Osteoblast (primary cell): ENCODE results near the gene C1QC. TPM values are rescaled to one million over a fixed set of nuclear protein-coding genes. Genes with fewer than 3 reads are reported as not detected.

Experiments
- DNase-seq: peaks from one replicate; pipeline ENCODE4 v3.0.0; 2011; ENCODE audit warnings: low spot score, mixed read lengths; ENCODE audit not compliant: insufficient read length; ENCODE audit errors: missing footprints
- H2AFZ ChIP-seq: 2 replicates; pipeline ENCODE4 v1.6.0; 2011; ENCODE audit warnings: mild to moderate bottlenecking, low read length
- H3K27ac ChIP-seq: 2 replicates; pipeline ENCODE4 v1.5.1; 2011; ENCODE audit warnings: mild to moderate bottlenecking, low read depth, low read length, moderate library complexity
- H3K27me3 ChIP-seq: 2 replicates; pipeline ENCODE4 v1.6.0; 2012; ENCODE audit warnings: mild to moderate bottlenecking, control low read depth, inconsistent platforms, low read length, moderate library complexity; ENCODE audit not compliant: insufficient read depth
- H3K36me3 ChIP-seq: 2 replicates; pipeline ENCODE4 v1.5.1; 2011; ENCODE audit warnings: mild to moderate bottlenecking, low read length, control low read depth, moderate library complexity; ENCODE audit not compliant: insufficient read depth
- H3K4me1 ChIP-seq: 2 replicates; pipeline ENCODE4 v1.5.1; 2011; ENCODE audit warnings: mild to moderate bottlenecking, low read length, control low read depth, moderate library complexity; ENCODE audit not compliant: insufficient read depth
- H3K4me2 ChIP-seq: 2 replicates; pipeline ENCODE4 v1.6.0; 2011; ENCODE audit warnings: mild to moderate bottlenecking, low read length; ENCODE audit not compliant: insufficient read depth
- H3K4me3 ChIP-seq: fragments of 200-600 bp; sonication (generic); 3 replicates; pipeline ENCODE4 v1.5.1; 2012; ENCODE audit warnings: mild to moderate bottlenecking, low read length, inconsistent platforms; ENCODE audit not compliant: insufficient read depth
- H3K79me2 ChIP-seq: 2 replicates; pipeline ENCODE4 v1.6.0; 2012; ENCODE audit warnings: mild to moderate bottlenecking, low read length, control low read depth, inconsistent platforms; ENCODE audit not compliant: insufficient read depth
- H3K9me3 ChIP-seq: 2 replicates; pipeline ENCODE4 v1.5.1; 2011; ENCODE audit warnings: low read depth, low read length, control low read depth
- H4K20me1 ChIP-seq: 2 replicates; pipeline ENCODE4 v1.6.0; 2012; ENCODE audit warnings: mild to moderate bottlenecking, low read length, control low read depth; ENCODE audit not compliant: insufficient read depth
- CTCF ChIP-seq: IDR thresholded peaks from 2 replicates; pipeline ENCODE4 v1.5.1; 2011; ENCODE audit warnings: mild to moderate bottlenecking, low read depth, low read length, moderate library complexity; ENCODE audit errors: extremely low read depth
- total RNA-seq: library from RNA; depleted of rRNA; stranded (reverse); fragments of >200 nt; gene quantifications from 2 replicates; pipeline ENCODE4 v1.2.3, GENCODE V29; 2012

Gene C1QC
- total RNA-seq, result 2.2 TPM in 1 of 2 replicates, not detected in the other

GRCh38 chr1:22643381-22643780 lies at the start of gene C1QC:
C1QC (plus strand) TSS chr1:22643633; CDS start chr1:22644024, 391 bp downstream.
- Histone ChIP-seq H3K9me3 (no peaks in the 10 kb centered on the region), H3K79me2 (no peaks in the 10 kb centered on the region), H4K20me1 (peaks cover 2% of the 10 kb centered on the region), H3K4me3 (no peak within 1 kb of the TSS), H3K36me3 (no peaks in the 10 kb centered on the region), H3K27ac (no peak within 1 kb of the TSS), H3K27me3 (no peaks in the 10 kb centered on the region), H3K4me2 (no peak within 1 kb of the TSS), H3K4me1 (no peaks in the 10 kb centered on the region), H2AFZ (no peak within 1 kb of the TSS)
- peak; percentile 50 for DNase-seq
- TF ChIP-seq CTCF, result no peak

GRCh38 chr1:22594396-22594795 lies 49.0 kb upstream of the C1QC start:
- H2AFZ ChIP-seq, result no peak overlapping the region
- no peak for DNase-seq
- no peaks in the 10 kb centered on the region for H3K9me3 ChIP-seq
- H3K36me3 ChIP-seq, result no peaks in the 10 kb centered on the region
- no peaks in the 10 kb centered on the region for H3K79me2 ChIP-seq
- peaks cover 24% of the 10 kb centered on the region for H3K27me3 ChIP-seq
- TF ChIP-seq CTCF, result no peak
- no peak overlapping the region for H3K4me2 ChIP-seq
- H3K4me1 ChIP-seq, result no peaks in the 10 kb centered on the region
- H3K27ac ChIP-seq, result no peak overlapping the region
- H4K20me1 ChIP-seq, result peaks cover 3% of the 10 kb centered on the region
- H3K4me3 ChIP-seq, result no peak overlapping the region

GRCh38 chr1:22595108-22595507 lies 48.3 kb upstream of the C1QC start:
- no peaks in the 10 kb centered on the region for H3K4me1 ChIP-seq
- no peaks in the 10 kb centered on the region for H3K79me2 ChIP-seq
- no peak overlapping the region for H3K27ac ChIP-seq
- H3K36me3 ChIP-seq, result no peaks in the 10 kb centered on the region
- H3K27me3 ChIP-seq, result peaks cover 24% of the 10 kb centered on the region
- H3K4me2 ChIP-seq, result no peak overlapping the region
- DNase-seq, result no peak
- no peak for TF ChIP-seq CTCF
- no peaks in the 10 kb centered on the region for H3K9me3 ChIP-seq
- no peak overlapping the region for H3K4me3 ChIP-seq
- H4K20me1 ChIP-seq, result peaks cover 3% of the 10 kb centered on the region
- H2AFZ ChIP-seq, result no peak overlapping the region

GRCh38 chr1:22597301-22597965 lies 46.0 kb upstream of the C1QC start:
- no peak overlapping the region for H3K27ac ChIP-seq
- H3K9me3 ChIP-seq, result no peaks in the 10 kb centered on the region
- no peak overlapping the region for H3K4me2 ChIP-seq
- no peaks in the 10 kb centered on the region for H3K79me2 ChIP-seq
- H3K4me1 ChIP-seq, result no peaks in the 10 kb centered on the region
- no peak for TF ChIP-seq CTCF
- H3K27me3 ChIP-seq, result peaks cover 17% of the 10 kb centered on the region
- H3K36me3 ChIP-seq, result no peaks in the 10 kb centered on the region
- no peak overlapping the region for H3K4me3 ChIP-seq
- no peak overlapping the region for H2AFZ ChIP-seq
- no peak for DNase-seq
- H4K20me1 ChIP-seq, result peaks cover 3% of the 10 kb centered on the region
